A549 (cell line): ENCODE data around the gene SUGCT. TPM values are rescaled to one million over a fixed set of nuclear protein-coding genes. Genes with fewer than 3 reads are reported as not detected.

Source experiments
- ATAC-seq, 2 experiments: fragments of 200-7000 bp in 1 of 2; fragments of >200 bp in 1 of 2; cut with Nextera tagmentation in 1 of 2; cut with Tn5 transposase in 1 of 2; 3 replicates each; pipeline versions ENCODE4 v1.8.0 to v1.9.1; 2018 to 2020; ENCODE audit warnings: mild to moderate bottlenecking in 1 of 2, moderate library complexity in 1 of 2
- CTCF ChIA-PET: fragments of 300-600 bp; sonication (Branson Sonifier 250); formaldehyde crosslinking; extraction: SDS; loops from one replicate; lab custom pipeline; 2021; ENCODE audit warnings: antibody characterized with exemption, inconsistent platforms; lab: Yijun Ruan, JAX
- POLR2A ChIA-PET: fragments of 350-600 bp; formaldehyde crosslinking; extraction: SDS; loops from one replicate; lab custom pipeline; 2021; ENCODE audit warnings: antibody characterized with exemption, inconsistent platforms; lab: Yijun Ruan, JAX
- DNase-seq, 2 experiments: peaks; one replicate each; pipeline versions ENCODE4 v3.0.0 to v3.0.0-alpha.2; 2011 to 2016; ENCODE audit warnings: low read depth in 1 of 2, low spot score in 1 of 2
- FAIRE-seq: peaks from 2 replicates; lab custom pipeline; 2011; peaks lifted over from hg19 to GRCh38; lab: Jason Lieb, UNC
- H3K27ac ChIP-seq, 2 experiments: fragments of >200 bp; sonication (Bioruptor Twin); formaldehyde crosslinking; 3 replicates each; pipeline ENCODE4 v1.5.1; 2016 to 2017
- H3K4me1 ChIP-seq: fragments of >200 bp; sonication (Bioruptor Twin); formaldehyde crosslinking; 3 replicates; pipeline ENCODE4 v1.6.1; 2016
- H3K4me2 ChIP-seq: fragments of >200 bp; sonication (Bioruptor Twin); formaldehyde crosslinking; 3 replicates; pipeline ENCODE4 v1.6.1; 2016
- H3K4me3 ChIP-seq: fragments of >200 bp; sonication (Bioruptor Twin); formaldehyde crosslinking; 3 replicates; pipeline ENCODE4 v1.5.1; 2016
- H3K9me3 ChIP-seq: fragments of >200 bp; sonication (Bioruptor Twin); formaldehyde crosslinking; 3 replicates; pipeline ENCODE4 v1.6.1; 2016
- ATOH8 ChIP-seq: fragments of 250-450 bp; sonication (Bioruptor Pico); IDR thresholded peaks from 2 replicates; pipeline ENCODE4 v1.5.0; 2020; ENCODE audit warnings: low read depth, mild to moderate bottlenecking, moderate library complexity
- BCL3 ChIP-seq: fragments of >200 bp; sonication (Bioruptor Twin); formaldehyde crosslinking; IDR thresholded peaks from 3 replicates; pipeline ENCODE4 v1.6.1; 2016
- CHD2 ChIP-seq: fragments of 150-350 bp; IDR thresholded peaks from 2 replicates; pipeline ENCODE4 v1.6.1; 2014; ENCODE audit warnings: low read length; ENCODE audit not compliant: partially characterized antibody
- CTCF ChIP-seq: fragments of >200 bp; sonication (Bioruptor Twin); formaldehyde crosslinking; IDR thresholded peaks from 3 replicates; pipeline ENCODE4 v1.5.1; 2016
- EHMT2 ChIP-seq: fragments of 200-600 bp; sonication (generic); IDR thresholded peaks from 2 replicates; pipeline ENCODE4 v1.6.1; 2016; ENCODE audit warnings: antibody characterized with exemption, low read depth, mild to moderate bottlenecking, moderate library complexity
- EP300 ChIP-seq, 2 experiments: fragments of >200 bp; sonication (Bioruptor Twin); formaldehyde crosslinking; IDR thresholded peaks; 2 replicates in 1 of 2; 3 replicates in 1 of 2; pipeline ENCODE4 v1.6.1; 2016 to 2017
- ESRRA ChIP-seq: fragments of 150-350 bp; IDR thresholded peaks from 2 replicates; pipeline ENCODE4 v1.6.1; 2014; ENCODE audit warnings: mild to moderate bottlenecking, low read length, borderline replicate concordance
- FOSB ChIP-seq: fragments of 250-450 bp; sonication (Bioruptor Pico); IDR thresholded peaks from 2 replicates; pipeline ENCODE4 v1.5.0; 2020; ENCODE audit warnings: mild to moderate bottlenecking, moderate library complexity
- FOXS1 ChIP-seq: fragments of 250-450 bp; sonication (Bioruptor Pico); IDR thresholded peaks from 2 replicates; pipeline ENCODE4 v1.5.0; 2020; ENCODE audit warnings: mild to moderate bottlenecking, moderate library complexity
- HDAC2 ChIP-seq: fragments of 200-600 bp; sonication (generic); IDR thresholded peaks from 2 replicates; pipeline ENCODE4 v1.6.1; 2016
- HEYL ChIP-seq: fragments of 250-450 bp; sonication (Bioruptor Pico); IDR thresholded peaks from 2 replicates; pipeline ENCODE4 v1.8.0; 2021; ENCODE audit warnings: mild to moderate bottlenecking, moderate library complexity
- HOXA7 ChIP-seq: fragments of 250-450 bp; sonication (Bioruptor Pico); IDR thresholded peaks from 2 replicates; pipeline ENCODE4 v1.5.0; 2020; ENCODE audit warnings: mild to moderate bottlenecking, moderate library complexity
- HOXB13 ChIP-seq: fragments of 250-450 bp; sonication (Bioruptor Pico); IDR thresholded peaks from 2 replicates; pipeline ENCODE4 v1.5.0; 2020; ENCODE audit warnings: low read depth, mild to moderate bottlenecking, moderate library complexity
- HOXB5 ChIP-seq: fragments of 250-450 bp; sonication (Bioruptor Pico); IDR thresholded peaks from 2 replicates; pipeline ENCODE4 v1.5.0; 2020; ENCODE audit warnings: mild to moderate bottlenecking, moderate library complexity
- JUNB ChIP-seq: fragments of >200 bp; sonication (Bioruptor Twin); formaldehyde crosslinking; IDR thresholded peaks from 2 replicates; pipeline ENCODE4 v1.6.1; 2016
- KDM1A ChIP-seq: fragments of 200-600 bp; sonication (generic); IDR thresholded peaks from 2 replicates; pipeline ENCODE4 v1.6.1; 2016; ENCODE audit warnings: low read depth, mild to moderate bottlenecking
- MAFK ChIP-seq: fragments of 450-650 bp; IDR thresholded peaks from 2 replicates; pipeline ENCODE4 v1.6.1; 2014; ENCODE audit not compliant: partially characterized antibody
- MAZ ChIP-seq: fragments of 150-350 bp; IDR thresholded peaks from 2 replicates; pipeline ENCODE4 v1.6.1; 2014; ENCODE audit warnings: antibody characterized with exemption, low read depth, low read length, borderline replicate concordance
- MYC ChIP-seq: IDR thresholded peaks from 2 replicates; pipeline ENCODE4 v1.6.1; 2012; ENCODE audit warnings: mild to moderate bottlenecking, inconsistent platforms, low read length, improper control_type of control experiment, borderline replicate concordance
- NPAS2 ChIP-seq: fragments of 250-450 bp; sonication (Bioruptor Pico); IDR thresholded peaks from 2 replicates; pipeline ENCODE4 v1.8.0; 2022; ENCODE audit warnings: mild to moderate bottlenecking, moderate library complexity, borderline replicate concordance
- NR3C1 ChIP-seq: fragments of >200 bp; sonication (Bioruptor Twin); formaldehyde crosslinking; IDR thresholded peaks from 3 replicates; pipeline ENCODE4 v1.6.1; 2017
- POLR2A ChIP-seq: IDR thresholded peaks from 2 replicates; pipeline ENCODE4 v1.6.1; 2012; ENCODE audit warnings: mild to moderate bottlenecking, low read length
- POLR2AphosphoS2 ChIP-seq: conservative IDR thresholded peaks from 2 replicates; pipeline ENCODE4 v1.6.1; 2012; ENCODE audit warnings: low read length, improper control_type of control experiment, inconsistent platforms
- RARB ChIP-seq: fragments of 250-450 bp; sonication (Bioruptor Pico); IDR thresholded peaks from 2 replicates; pipeline ENCODE4 v1.8.0; 2021; ENCODE audit warnings: mild to moderate bottlenecking, moderate library complexity
- RFX5 ChIP-seq: fragments of 450-650 bp; IDR thresholded peaks from 2 replicates; pipeline ENCODE4 v1.7.1; 2014; ENCODE audit warnings: antibody characterized with exemption, mild to moderate bottlenecking, moderate library complexity
- RNF2 ChIP-seq: fragments of 200-600 bp; sonication (generic); IDR thresholded peaks from 2 replicates; pipeline ENCODE4 v1.6.1; 2016; ENCODE audit warnings: low read depth, mild to moderate bottlenecking, antibody characterized with exemption, moderate library complexity, borderline replicate concordance
- SMC3 ChIP-seq: fragments of >200 bp; sonication (Bioruptor Twin); formaldehyde crosslinking; IDR thresholded peaks from 3 replicates; pipeline ENCODE4 v1.6.1; 2018; ENCODE audit warnings: inconsistent platforms
- TFCP2L1 ChIP-seq: fragments of 250-450 bp; sonication (Bioruptor Pico); IDR thresholded peaks from 2 replicates; pipeline ENCODE4 v1.5.0; 2021; ENCODE audit warnings: mild to moderate bottlenecking
- TP53 ChIP-seq: fragments of 250-450 bp; sonication (Bioruptor Pico); IDR thresholded peaks from 2 replicates; pipeline ENCODE4 v1.5.0; 2021; ENCODE audit warnings: mild to moderate bottlenecking, moderate library complexity
- ZFP36 ChIP-seq: fragments of 450-650 bp; IDR thresholded peaks from 2 replicates; pipeline ENCODE4 v1.6.1; 2014; ENCODE audit warnings: borderline replicate concordance; ENCODE audit not compliant: partially characterized antibody
- ZSCAN20 ChIP-seq: fragments of 250-450 bp; sonication (Bioruptor Pico); IDR thresholded peaks from 2 replicates; pipeline ENCODE4 v1.8.0; 2022; ENCODE audit warnings: mild to moderate bottlenecking, moderate library complexity
- WGBS: methylation state at CpG from one replicate; pipeline ENCODE4 v1.1.6; 2017; ENCODE audit errors: missing lambda C conversion rate; 5-methylcytosine and 5-hydroxymethylcytosine counted together
- polyA plus RNA-seq, 4 experiments: library from polyadenylated mRNA; depleted of rRNA in 3 of 4; stranded (reverse); fragments of >200 nt; fragmentation: RNase III in 1 of 4; extraction: RNeasy Plus Mini Kit Qiagen cat#74134 plus additional on column Dnase treatment in 1 of 4; gene quantifications; 2 replicates in 3 of 4; 3 replicates in 1 of 4; pipeline ENCODE4 v1.2.3, GENCODE V29; 2011 to 2017
- TF ChIP-seq, protein P1 (sequence below): fragments of 150-350 bp; IDR thresholded peaks from 2 replicates; pipeline ENCODE4 v1.6.1; 2014; ENCODE audit warnings: low read depth, mild to moderate bottlenecking, low read length

The SUGCT gene
- polyA plus RNA-seq, 2 of the 4 experiments (the other 2 are of a cell fraction), result 1.4 to 1.6 TPM

DNA sequence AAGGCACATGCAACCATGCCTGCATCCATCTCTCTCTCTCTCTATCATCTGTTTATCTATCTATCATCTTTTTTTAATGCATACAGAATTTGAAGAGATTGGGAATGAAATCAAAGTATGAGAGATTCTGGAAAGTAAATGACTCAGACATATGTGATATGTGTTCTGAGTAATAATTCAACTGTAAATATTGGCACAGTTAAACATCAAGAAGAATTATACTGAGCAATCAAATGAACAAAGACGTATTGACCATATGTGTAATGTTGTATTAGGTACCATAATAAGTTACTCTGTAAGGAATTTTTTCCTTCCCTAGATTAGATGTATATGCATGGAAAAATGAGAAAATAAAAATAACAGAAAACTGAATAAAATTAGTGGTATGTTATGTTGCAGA is 108.3 kb downstream of the SUGCT start:
- no peak overlapping the region for H3K27ac ChIP-seq
- DNase-seq (no peak), ATAC-seq (no peak), FAIRE-seq (no peak)
- H3K4me3 ChIP-seq, result no peak overlapping the region
- TF ChIP-seq TFCP2L1 (CRISPR knock-in tag), result no peak
- no peak for TF ChIP-seq HOXA7 (CRISPR knock-in tag)
- TF ChIP-seq EP300 (IDR thresholded peaks at IDR 0.05), result no peak
- no peak for TF ChIP-seq HOXB13 (CRISPR knock-in tag)
- no peak for TF ChIP-seq TP53 (CRISPR knock-in tag)
- TF ChIP-seq BCL3, result no peak
- no peak for TF ChIP-seq JUNB
- TF ChIP-seq HDAC2, result no peak
- TF ChIP-seq ESRRA, result no peak
- TF ChIP-seq, protein P1, sequence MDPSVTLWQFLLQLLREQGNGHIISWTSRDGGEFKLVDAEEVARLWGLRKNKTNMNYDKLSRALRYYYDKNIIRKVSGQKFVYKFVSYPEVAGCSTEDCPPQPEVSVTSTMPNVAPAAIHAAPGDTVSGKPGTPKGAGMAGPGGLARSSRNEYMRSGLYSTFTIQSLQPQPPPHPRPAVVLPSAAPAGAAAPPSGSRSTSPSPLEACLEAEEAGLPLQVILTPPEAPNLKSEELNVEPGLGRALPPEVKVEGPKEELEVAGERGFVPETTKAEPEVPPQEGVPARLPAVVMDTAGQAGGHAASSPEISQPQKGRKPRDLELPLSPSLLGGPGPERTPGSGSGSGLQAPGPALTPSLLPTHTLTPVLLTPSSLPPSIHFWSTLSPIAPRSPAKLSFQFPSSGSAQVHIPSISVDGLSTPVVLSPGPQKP, result no peak
- TF ChIP-seq ZFP36, result no peak
- POLR2A ChIA-PET, result no interaction called here
- H3K9me3 ChIP-seq, result no peaks in the 10 kb centered on the region
- WGBS, result 0% methylated on average over 1 of the region's 1 CpG
- CTCF ChIA-PET, result no interaction called here
- no peaks in the 10 kb centered on the region for H3K4me1 ChIP-seq
- H3K4me2 ChIP-seq, result no peak overlapping the region

DNA sequence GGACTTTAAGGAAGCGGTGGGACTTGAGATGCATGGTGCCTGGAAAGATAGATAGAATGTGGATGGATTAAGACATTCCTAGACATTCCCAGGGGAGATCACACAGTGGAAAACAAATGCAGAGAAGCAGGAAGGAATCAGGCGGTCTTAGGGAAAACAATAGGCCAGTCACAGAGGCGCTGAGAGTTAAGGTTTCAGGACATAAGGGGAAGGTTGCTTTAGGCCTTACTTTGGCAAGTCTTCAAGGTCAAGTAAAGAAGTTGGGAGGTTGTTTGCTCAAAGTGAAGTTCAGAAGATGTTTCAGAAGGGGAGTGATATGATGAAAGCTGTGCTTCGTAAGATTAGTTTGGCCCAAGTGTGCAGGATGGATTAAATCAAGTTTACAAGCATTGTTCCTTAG is 109.4 kb downstream of the SUGCT start:
- no peak overlapping the region for H3K4me3 ChIP-seq
- H3K4me2 ChIP-seq, result no peak overlapping the region
- TF ChIP-seq POLR2A (no peak), HEYL (CRISPR knock-in tag) (no peak), RNF2 (no peak), FOXS1 (CRISPR knock-in tag) (no peak), CTCF (no peak), NPAS2 (CRISPR knock-in tag) (no peak), MAZ (no peak), TP53 (CRISPR knock-in tag) (no peak), HOXB5 (CRISPR knock-in tag) (no peak)
- TF ChIP-seq, protein P1, result no peak
- 73% methylated on average over 4 of the region's 4 CpGs for WGBS
- H3K4me1 ChIP-seq, result no peaks in the 10 kb centered on the region
- FAIRE-seq (no peak), ATAC-seq (no peak), DNase-seq (no peak)
- H3K9me3 ChIP-seq, result no peaks in the 10 kb centered on the region
- no peak overlapping the region for H3K27ac ChIP-seq
- CTCF ChIA-PET, result no interaction called here
- POLR2A ChIA-PET, result no interaction called here

DNA sequence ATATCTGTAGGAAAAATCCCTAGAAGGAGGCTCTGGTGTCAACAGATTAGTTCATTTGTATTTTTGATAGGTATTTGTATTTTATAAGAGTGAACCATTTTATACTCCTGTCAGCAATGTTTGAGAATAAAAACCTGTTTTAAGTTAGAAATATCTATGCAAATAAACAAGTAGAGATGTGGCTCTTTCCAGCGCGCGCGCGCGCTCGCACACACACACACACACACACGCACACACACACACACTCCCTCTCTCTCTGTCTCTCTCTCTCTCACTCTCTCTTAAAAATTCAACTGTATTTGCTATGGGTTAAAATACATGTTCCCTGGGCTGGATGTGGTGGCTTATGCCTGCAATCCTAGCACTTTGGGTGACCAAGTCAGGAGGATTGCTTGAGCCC is 113.9 kb downstream of the SUGCT start:
- POLR2A ChIA-PET, result no interaction called here
- Histone ChIP-seq H3K4me1 (no peaks in the 10 kb centered on the region), H3K4me3 (no peak overlapping the region), H3K9me3 (no peaks in the 10 kb centered on the region), H3K27ac (no peak overlapping the region), H3K4me2 (no peak overlapping the region)
- ATAC-seq, result no peak
- DNase-seq, result no peak
- no peak for FAIRE-seq
- WGBS, result 80% methylated on average over 8 of the region's 8 CpGs
- no peak for TF ChIP-seq KDM1A
- no peak for TF ChIP-seq POLR2AphosphoS2
- no peak for TF ChIP-seq RFX5
- TF ChIP-seq ATOH8 (CRISPR knock-in tag), result no peak
- TF ChIP-seq NR3C1, result no peak
- TF ChIP-seq FOSB, result no peak
- TF ChIP-seq NPAS2 (CRISPR knock-in tag), result no peak
- no peak for TF ChIP-seq RARB (CRISPR knock-in tag)
- no peak for TF ChIP-seq CHD2
- no peak for TF ChIP-seq HOXB13 (CRISPR knock-in tag)
- TF ChIP-seq MAFK, result no peak
- no peak for TF ChIP-seq MYC
- no peak for TF ChIP-seq ZSCAN20 (CRISPR knock-in tag)
- TF ChIP-seq SMC3, result no peak
- no peak for TF ChIP-seq EHMT2
- TF ChIP-seq, all 56 proteins: peak for 0
- CTCF ChIA-PET, result no interaction called here
